Bronchus fibroblast of lung (primary cell): ENCODE measurements around the gene KDM6A. TPM values are rescaled to one million over a fixed set of nuclear protein-coding genes. Genes with fewer than 3 reads are reported as not detected.

Source experiments
- total RNA-seq: library from RNA; depleted of rRNA; stranded (reverse); fragments of >200 nt; gene quantifications from 2 replicates; pipeline ENCODE4 v1.2.3, GENCODE V29; 2015

KDM6A gene
- total RNA-seq: 6.1 and 7.7 TPM in 2 replicates

GRCh38 chrX:44872821-44873414, at the start of gene KDM6A:
Gene KDM6A (plus strand): TSS chrX:44873188. CDS start chrX:44873552, 364 bp downstream.

GRCh38 chrX:44843753-44844152, 29.2 kb upstream of the KDM6A start, which contains the start of gene DUSP21:
Gene DUSP21 (plus strand): TSS chrX:44844021. CDS start chrX:44844133, 112 bp downstream.

Other genes starting within 250 kb of the KDM6A start
- not detected in 2 replicates for gene DUSP21, start 29.2 kb upstream of the KDM6A start, total RNA-seq